ENCODE data around the gene MB21D2.

Gene MB21D2

GRCh38 chr3:192833177-192833890, 84.3 kb downstream of the MB21D2 start:
- DNase-seq (ENCODE audit: low read depth), result no peak

GRCh38 chr3:192831801-192832347, 85.8 kb downstream of the MB21D2 start:
- no peak for DNase-seq (ENCODE audit: low read depth)

GRCh38 chr3:192831111-192831644, 86.5 kb downstream of the MB21D2 start:
- no peak for DNase-seq (ENCODE audit: low read depth)

GRCh38 chr3:192830291-192831110, 87.2 kb downstream of the MB21D2 start:
- DNase-seq (ENCODE audit: low read depth), result no peak

- no peak for DNase-seq (ENCODE audit: low read depth)
These were observed 89.6 kb downstream of the MB21D2 start for GRCh38 chr3:192827863-192828594.

GRCh38 chr3:192827208-192827607, 90.4 kb downstream of the MB21D2 start:
- no peak for DNase-seq (ENCODE audit: low read depth)

- DNase-seq (ENCODE audit: low read depth), result no peak
These were observed 91.2 kb downstream of the MB21D2 start for GRCh38 chr3:192826214-192827006.

- no peak for DNase-seq (ENCODE audit: low read depth)
These were observed 91.9 kb downstream of the MB21D2 start for GRCh38 chr3:192825657-192826200.

- no peak for DNase-seq (ENCODE audit: low read depth)
These were observed 92.4 kb downstream of the MB21D2 start for GRCh38 chr3:192825216-192825615.

- DNase-seq (ENCODE audit: low read depth), result no peak
These were observed 93.3 kb downstream of the MB21D2 start for GRCh38 chr3:192824313-192824712.

GRCh38 chr3:192821161-192821560, 96.5 kb downstream of the MB21D2 start:
- DNase-seq (ENCODE audit: low read depth), result no peak

- DNase-seq (ENCODE audit: low read depth), result no peak
These were observed 97.5 kb downstream of the MB21D2 start for GRCh38 chr3:192820161-192820560.

GRCh38 chr3:192819001-192819569, 98.6 kb downstream of the MB21D2 start:
- no peak for DNase-seq (ENCODE audit: low read depth)

- no peak for DNase-seq (ENCODE audit: low read depth)
These were observed 99.5 kb downstream of the MB21D2 start for GRCh38 chr3:192818126-192818525.

- DNase-seq (ENCODE audit: low read depth), result no peak
These were observed 100.2 kb downstream of the MB21D2 start for GRCh38 chr3:192817506-192817905.

- no peak for DNase-seq (ENCODE audit: low read depth)
These were observed 100.6 kb downstream of the MB21D2 start for GRCh38 chr3:192817053-192817452.

- DNase-seq (ENCODE audit: low read depth), result no peak
These were observed 101.3 kb downstream of the MB21D2 start for GRCh38 chr3:192816351-192816750.

- no peak for DNase-seq (ENCODE audit: low read depth)
These were observed 104.8 kb downstream of the MB21D2 start for GRCh38 chr3:192812743-192813383.

GRCh38 chr3:192805711-192806110, 111.9 kb downstream of the MB21D2 start:
- DNase-seq (ENCODE audit: low read depth), result no peak

GRCh38 chr3:192804502-192804901, 113.2 kb downstream of the MB21D2 start:
- DNase-seq (ENCODE audit: low read depth), result no peak
